Gastroesophageal sphincter (tissue), 3 donors: ENCODE measurements around the gene TAGLN.

ENCODE experiments used
- CTCF ChIP-seq, 4 experiments: fragments of 200-600 bp in 2 of 4; fragments of 450-650 bp in 2 of 4; sonication (generic) in 1 of 4; IDR thresholded peaks; one replicate each; pipeline ENCODE4 v1.5.1; 2017 to 2019; ENCODE audit warnings: antibody characterized with exemption in 4 of 4, mild to moderate bottlenecking in 2 of 4, moderate library complexity in 2 of 4
- EP300 ChIP-seq: sonication (generic); formaldehyde crosslinking; IDR thresholded peaks from one replicate; pipeline ENCODE4 v1.6.1; 2017; ENCODE audit warnings: antibody characterized with exemption, mild to moderate bottlenecking
- POLR2A ChIP-seq, 2 donors: fragments of 450-650 bp; IDR thresholded peaks; one replicate each; pipeline ENCODE4 v1.6.1; 2017; ENCODE audit warnings: antibody characterized with exemption in 2 of 2, mild to moderate bottlenecking in 2 of 2, moderate library complexity in 1 of 2
- POLR2AphosphoS5 ChIP-seq: sonication (generic); formaldehyde crosslinking; IDR thresholded peaks from one replicate; pipeline ENCODE4 v1.6.1; 2017; ENCODE audit warnings: antibody characterized with exemption

- no peak for TF ChIP-seq CTCF (IDR thresholded peaks at IDR 0.05)
- TF ChIP-seq POLR2A (IDR thresholded peaks at IDR 0.05), result no peak
- no peak for TF ChIP-seq EP300
- no peak for TF ChIP-seq POLR2AphosphoS5
Measured at GRCh38 chr11:117189191-117189940, 9.8 kb upstream of the TAGLN start.
